Lung (tissue), 12 donors: ENCODE data around the gene BCAP31. TPM values are rescaled to one million over a fixed set of nuclear protein-coding genes. Genes with fewer than 3 reads are reported as not detected.

Experiments
- ATAC-seq: fragments of 200-7000 bp; cut with Tn5 transposase; one replicate; pipeline ENCODE4 v1.9.1; 2020; ENCODE audit warnings: moderate number of reproducible peaks; ENCODE audit not compliant: insufficient read depth, low FRiP score
- DNase-seq, 3 donors: peaks; one replicate each; pipeline ENCODE4 v3.0.0-alpha.2; 2013 to 2017
- H3K27ac ChIP-seq, 2 donors: one replicate each; pipeline ENCODE4 v1.5.1; 2013; ENCODE audit warnings: mild to moderate bottlenecking in 2 of 2, moderate library complexity in 2 of 2, control low read depth in 1 of 2, inconsistent platforms in 1 of 2, low read depth in 1 of 2, low read length in 1 of 2
- H3K27me3 ChIP-seq, 3 donors: one replicate each; pipeline ENCODE4 v1.5.1; 2013; ENCODE audit warnings: low read length in 2 of 3; ENCODE audit not compliant: control insufficient read depth in 3 of 3, insufficient read depth in 3 of 3
- H3K36me3 ChIP-seq, 4 donors: one replicate each; pipeline ENCODE4 v1.5.1; 2013; ENCODE audit warnings: low read length in 4 of 4, mild to moderate bottlenecking in 1 of 4, moderate library complexity in 1 of 4; ENCODE audit not compliant: control insufficient read depth in 4 of 4, insufficient read depth in 4 of 4
- H3K4me1 ChIP-seq, 5 donors: one replicate each; pipeline ENCODE4 v1.5.1; 2013; ENCODE audit warnings: low read length in 5 of 5, mild to moderate bottlenecking in 2 of 5, moderate library complexity in 1 of 5; ENCODE audit not compliant: control insufficient read depth in 5 of 5, insufficient read depth in 5 of 5
- H3K4me3 ChIP-seq: one replicate; pipeline ENCODE4 v1.5.1; 2013; ENCODE audit warnings: mild to moderate bottlenecking, control low read depth, moderate library complexity
- H3K9ac ChIP-seq, 2 donors: one replicate each; pipeline ENCODE4 v1.5.1; 2013; ENCODE audit warnings: low read length in 2 of 2, control low read depth in 1 of 2; ENCODE audit not compliant: insufficient read depth in 1 of 2
- H3K9me3 ChIP-seq, 4 donors: one replicate each; pipeline ENCODE4 v1.5.1; 2013; ENCODE audit warnings: low read length in 3 of 4, mild to moderate bottlenecking in 1 of 4, moderate library complexity in 1 of 4; ENCODE audit not compliant: control insufficient read depth in 4 of 4, insufficient read depth in 3 of 4
- CTCF ChIP-seq: IDR thresholded peaks from 2 replicates; pipeline ENCODE4 v1.5.1; 2012; ENCODE audit warnings: mild to moderate bottlenecking; ENCODE audit errors: control extremely low read depth, extremely low read depth
- WGBS, 2 donors: extraction: QIAGEN DNeasy Blood & Tissue Kit; methylation state at CpG; one replicate each; pipeline ENCODE4 v1.1.7; 2013; 5-methylcytosine and 5-hydroxymethylcytosine counted together
- polyA plus RNA-seq, 2 donors: library from polyadenylated mRNA; stranded (reverse); fragments of 200-250 nt; gene quantifications; one replicate each; pipeline ENCODE4 v1.2.1, GENCODE V29; 2013
- total RNA-seq, 2 donors: library from RNA; depleted of rRNA in 1 of 2; stranded (reverse); fragments of >200 nt in 1 of 2; gene quantifications; one replicate each; pipeline ENCODE4 v1.2.1, GENCODE V29; 2014 to 2021
- donor health status: control.
- donor health status: control.
- donor health status: Bipolar disorder and iron deficiency.
- donor health status: healthy.
- donor health status: DM: yes; HTN: yes; CAD: no.

Gene BCAP31
- total and polyA plus RNA-seq, 4 donors, result 76.8 to 283 (median 206) TPM

GRCh38 chrX:153741446-153741845, 17.3 kb upstream of the BCAP31 start:
- DNase-seq (no peak), ATAC-seq (no peak)
- H3K27ac ChIP-seq, result no peak overlapping the region
- peaks cover 0 to 4% (median 0%) of the 10 kb centered on the region in 4 donors for H3K9me3 ChIP-seq
- H3K27me3 ChIP-seq, result no peaks in the 10 kb centered on the region
- TF ChIP-seq CTCF, result no peak
- WGBS, 2 donors, result 82 to 94% methylated on average over 7 to 14 of the region's 14 CpGs
- peaks cover 0 to 2% (median 0%) of the 10 kb centered on the region in 5 donors for H3K4me1 ChIP-seq
- no peak overlapping the region for H3K4me3 ChIP-seq
- H3K36me3 ChIP-seq, result peaks cover 0 to 8% (median 0%) of the 10 kb centered on the region in 4 donors
- H3K9ac ChIP-seq, result no peak overlapping the region

- Histone ChIP-seq H3K36me3 (peaks cover 0 to 9% (median 0%) of the 10 kb centered on the region in 4 donors), H3K9me3 (peaks cover 0 to 4% (median 0%) of the 10 kb centered on the region in 4 donors), H3K27me3 (no peaks in the 10 kb centered on the region), H3K4me3 (no peak overlapping the region), H3K27ac (no peak overlapping the region), H3K4me1 (peaks cover 0 to 2% (median 0%) of the 10 kb centered on the region in 5 donors), H3K9ac (no peak overlapping the region)
- 89 to 95% methylated on average over 14 to 16 of the region's 16 CpGs for WGBS, 2 donors
- TF ChIP-seq CTCF, result no peak
- DNase-seq (no peak), ATAC-seq (no peak)
These were observed 16.5 kb upstream of the BCAP31 start for GRCh38 chrX:153740631-153741222.

- H3K4me3 ChIP-seq, result no peak overlapping the region
- ATAC-seq, result no peak
- no peak for DNase-seq
These were observed 15.7 kb upstream of the BCAP31 start for GRCh38 chrX:153739754-153740486.

More at GRCh38 chrX:153739754-153740486, 15.7 kb upstream of the BCAP31 start:
- no peak for TF ChIP-seq CTCF
- Histone ChIP-seq H3K4me1 (peaks cover 0 to 2% (median 0%) of the 10 kb centered on the region in 5 donors), H3K9ac (no peak overlapping the region), H3K27me3 (no peaks in the 10 kb centered on the region), H3K36me3 (peaks cover 0 to 9% (median 0%) of the 10 kb centered on the region in 4 donors), H3K27ac (no peak overlapping the region), H3K9me3 (peaks cover 0 to 4% (median 0%) of the 10 kb centered on the region in 4 donors)
- 85 to 91% methylated on average over 18 to 29 of the region's 29 CpGs for WGBS, 2 donors
